GM12878 (cell line): ENCODE results near the gene LRBA. TPM values are rescaled to one million over a fixed set of nuclear protein-coding genes. Genes with fewer than 3 reads are reported as not detected.

Source experiments
- ATAC-seq: fragments of 200-7000 bp; cut with Tn5 transposase; 3 replicates; pipeline ENCODE4 v1.9.1; 2020; ENCODE audit warnings: mild to moderate bottlenecking, moderate library complexity
- BruUV-seq: library from RNA; stranded (reverse); fragments of 400-500 nt; replicated peaks from 2 replicates; lab custom pipeline; 2021; lab: Mats Ljungman, UMichigan
- CTCF ChIA-PET: fragments of 300-600 bp; sonication (Branson Sonifier 250); formaldehyde crosslinking; extraction: SDS; loops from one replicate; lab custom pipeline; 2021; ENCODE audit warnings: inconsistent platforms; lab: Yijun Ruan, JAX
- POLR2A ChIA-PET: fragments of 350-600 bp; formaldehyde crosslinking; extraction: SDS; loops from one replicate; lab custom pipeline; 2021; ENCODE audit warnings: inconsistent platforms; lab: Charles Lee
- RAD21 ChIA-PET: fragments of 300-600 bp; sonication (Branson Sonifier 250); formaldehyde crosslinking; loops from one replicate; lab custom pipeline; 2023; ENCODE audit warnings: antibody characterized with exemption; ENCODE audit not compliant: unreplicated experiment; lab: Charles Lee
- SMC1A ChIA-PET: fragments of 300-600 bp; sonication (Branson Sonifier 250); formaldehyde crosslinking; loops from one replicate; lab custom pipeline; 2023; ENCODE audit not compliant: unreplicated experiment, uncharacterized antibody; lab: Charles Lee
- DNase-seq: peaks from one replicate; pipeline ENCODE4 v3.0.0-alpha.2; 2011; ENCODE audit warnings: low read depth, low spot score
- FAIRE-seq: peaks from 3 replicates; lab custom pipeline; 2011; peaks lifted over from hg19 to GRCh38; lab: Jason Lieb, UNC
- H2AFZ ChIP-seq: 2 replicates; pipeline ENCODE4 v1.6.0; 2011; ENCODE audit warnings: low read depth, low read length, control low read depth; ENCODE audit not compliant: control insufficient read depth
- H3K27ac ChIP-seq: 2 replicates; pipeline ENCODE4 v1.5.1; 2011; ENCODE audit warnings: control low read depth; ENCODE audit not compliant: control insufficient read depth, insufficient read depth
- H3K27me3 ChIP-seq, 2 experiments: replicated peaks in 1 of 2; 2 replicates each; pipeline versions ENCODE4 v1.6.0 to v1.6.1; 2011; ENCODE audit warnings: low read length in 1 of 2; ENCODE audit not compliant: control insufficient read depth in 2 of 2, insufficient read depth in 2 of 2
- H3K36me3 ChIP-seq, 2 experiments: 2 replicates each; pipeline ENCODE4 v1.5.1; 2011; ENCODE audit warnings: low read length in 1 of 2; ENCODE audit not compliant: control insufficient read depth in 2 of 2, insufficient read depth in 2 of 2
- H3K4me1 ChIP-seq: 2 replicates; pipeline ENCODE4 v1.6.1; 2011; ENCODE audit warnings: mild to moderate bottlenecking, low read length, moderate library complexity, mixed read lengths; ENCODE audit not compliant: control insufficient read depth, insufficient read depth
- H3K4me2 ChIP-seq: 2 replicates; pipeline ENCODE4 v1.6.0; 2011; ENCODE audit warnings: control low read depth; ENCODE audit not compliant: control insufficient read depth, insufficient read depth
- H3K4me3 ChIP-seq: fragments of 200-600 bp; sonication (generic); 2 replicates; pipeline ENCODE4 v1.5.1; 2016
- H3K79me2 ChIP-seq: 2 replicates; pipeline ENCODE4 v1.6.0; 2011; ENCODE audit warnings: low read length; ENCODE audit not compliant: control insufficient read depth, insufficient read depth
- H3K9ac ChIP-seq: 2 replicates; pipeline ENCODE4 v1.8.0; 2011; ENCODE audit warnings: low read length, control low read depth, mixed read lengths; ENCODE audit not compliant: control insufficient read depth, insufficient read depth
- H3K9me3 ChIP-seq: replicated peaks from 3 replicates; pipeline ENCODE4 v1.5.1; 2011; ENCODE audit warnings: mild to moderate bottlenecking, low read length; ENCODE audit not compliant: control insufficient read depth, insufficient read depth
- H4K20me1 ChIP-seq: 2 replicates; pipeline ENCODE4 v1.6.0; 2011; ENCODE audit not compliant: control insufficient read depth, insufficient read depth
- CBFB ChIP-seq: IDR thresholded peaks from 2 replicates; pipeline ENCODE4 v1.6.1; 2016; ENCODE audit warnings: antibody characterized with exemption, low read depth
- E4F1 ChIP-seq: fragments of 450-650 bp; IDR thresholded peaks from 2 replicates; pipeline ENCODE4 v1.6.1; 2018; ENCODE audit warnings: borderline replicate concordance, mild to moderate bottlenecking; ENCODE audit not compliant: partially characterized antibody
- ESRRA ChIP-seq: IDR thresholded peaks from 2 replicates; pipeline ENCODE4 v1.6.1; 2012; ENCODE audit warnings: mild to moderate bottlenecking, low read length, improper control_type of control experiment
- ETV6 ChIP-seq, 2 experiments: fragments of 450-650 bp in 1 of 2; IDR thresholded peaks in 1 of 2; conservative IDR thresholded peaks in 1 of 2; 2 replicates each; pipeline ENCODE4 v1.6.1; 2014; ENCODE audit warnings: antibody characterized with exemption in 1 of 2, borderline replicate concordance in 1 of 2, low read depth in 1 of 2, mild to moderate bottlenecking in 1 of 2, moderate library complexity in 1 of 2
- JUNB ChIP-seq: IDR thresholded peaks from 2 replicates; pipeline ENCODE4 v1.6.1; 2016; ENCODE audit warnings: antibody characterized with exemption, mild to moderate bottlenecking
- JUND ChIP-seq: IDR thresholded peaks from 2 replicates; pipeline ENCODE4 v1.6.1; 2012; ENCODE audit warnings: low read depth, mild to moderate bottlenecking, low read length, improper control_type of control experiment, moderate library complexity
- LARP7 ChIP-seq: fragments of 450-650 bp; IDR thresholded peaks from 2 replicates; pipeline ENCODE4 v1.6.1; 2017; ENCODE audit warnings: mild to moderate bottlenecking
- MYC ChIP-seq: IDR thresholded peaks from 2 replicates; pipeline ENCODE4 v1.6.1; 2011; ENCODE audit warnings: mild to moderate bottlenecking, low read length, moderate library complexity, inconsistent platforms; ENCODE audit not compliant: insufficient read depth, insufficient replicate concordance, insufficient read length, severe bottlenecking
- NFYA ChIP-seq: IDR thresholded peaks from 2 replicates; pipeline ENCODE4 v1.6.1; 2011; ENCODE audit warnings: low read depth, mild to moderate bottlenecking, low read length, improper control_type of control experiment, borderline replicate concordance
- PAX5 ChIP-seq: IDR thresholded peaks from 2 replicates; pipeline ENCODE4 v1.6.1; 2011; ENCODE audit warnings: low read depth, low read length, borderline replicate concordance
- PAX8 ChIP-seq: fragments of 450-650 bp; IDR thresholded peaks from 2 replicates; pipeline ENCODE4 v1.6.1; 2017; ENCODE audit warnings: mild to moderate bottlenecking, moderate library complexity
- POLR2AphosphoS5 ChIP-seq: IDR thresholded peaks from 2 replicates; pipeline ENCODE4 v1.6.1; 2011; ENCODE audit warnings: mild to moderate bottlenecking, low read length, inconsistent platforms
- RFX5 ChIP-seq: IDR thresholded peaks from 2 replicates; pipeline ENCODE4 v1.6.1; 2011; ENCODE audit warnings: low read depth, low read length, improper control_type of control experiment
- TCF12 ChIP-seq: IDR thresholded peaks from 2 replicates; pipeline ENCODE4 v1.6.1; 2011; ENCODE audit warnings: low read depth, mild to moderate bottlenecking, low read length
- ZNF207 ChIP-seq: fragments of 450-650 bp; IDR thresholded peaks from 2 replicates; pipeline ENCODE4 v1.6.1; 2014; ENCODE audit warnings: antibody characterized with exemption, mild to moderate bottlenecking, borderline replicate concordance
- ZNF217 ChIP-seq: fragments of 450-650 bp; IDR thresholded peaks from 2 replicates; pipeline ENCODE4 v1.6.1; 2017; ENCODE audit warnings: antibody characterized with exemption, mild to moderate bottlenecking
- WGBS: methylation state at CpG from one replicate; pipeline ENCODE4 v1.1.6; 2016; ENCODE audit warnings: low lambda C conversion rate; ENCODE audit not compliant: insufficient replicate concordance, insufficient coverage; ENCODE audit errors: missing lambda C conversion rate; 5-methylcytosine and 5-hydroxymethylcytosine counted together
- in situ Hi-C: fragments of 300-500 bp; cut with MboI; formaldehyde crosslinking; loops from 9 replicates; pipeline ENCODE4 v1.14.3; 2018; ENCODE audit warnings: mixed read lengths
- intact Hi-C: fragments of 100-400 bp; cut with micrococcal nuclease; formaldehyde crosslinking; loops from one replicate; pipeline ENCODE4 v1.14.2; 2022; ENCODE audit not compliant: unreplicated experiment
- polyA plus RNA-seq, 11 experiments: library from polyadenylated mRNA; depleted of rRNA in 4 of 11; unstranded in 6 of 11; stranded (reverse) in 5 of 11; fragments of >200 nt; fragmentation: Nextera tagmentation in 4 of 11; fragmentation: Illumina TruSeq in 1 of 11; extraction: Ambion mirVana in 4 of 11; extraction: Trizol in 1 of 11; gene quantifications; 1 replicate in 1 of 11; 2 replicates in 10 of 11; pipeline versions ENCODE4 v1.2.1 to v1.2.3, GENCODE V29; 2011 to 2016; ENCODE audit warnings: inconsistent platforms in 2 of 11, missing spikeins in 2 of 11, low read depth in 1 of 11
- total RNA-seq, 4 experiments: library from RNA; depleted of rRNA in 3 of 4; stranded (reverse); fragments of >200 nt in 3 of 4; fragmentation: Illumina TruSeq in 1 of 4; extraction: Trizol in 1 of 4; gene quantifications; 2 replicates each; pipeline versions ENCODE4 v1.2.1 to v1.2.3, GENCODE V29; 2013 to 2021
- TF ChIP-seq, protein P1 (sequence below): IDR thresholded peaks from 2 replicates; pipeline ENCODE4 v1.6.1; 2012; ENCODE audit warnings: low read depth, low read length, improper control_type of control experiment
- TF ChIP-seq, protein P2 (sequence below): fragments of 450-650 bp; formaldehyde crosslinking; IDR thresholded peaks from 2 replicates; pipeline ENCODE4 v1.4.0; 2022; ENCODE audit warnings: mild to moderate bottlenecking, moderate library complexity

Gene LRBA
- total and polyA plus RNA-seq, 10 of the 15 experiments (the other 5 are each of a cell fraction or from before 2014, with no cell fraction given): 20.3 to 93.4 (median 55.0) TPM

DNA sequence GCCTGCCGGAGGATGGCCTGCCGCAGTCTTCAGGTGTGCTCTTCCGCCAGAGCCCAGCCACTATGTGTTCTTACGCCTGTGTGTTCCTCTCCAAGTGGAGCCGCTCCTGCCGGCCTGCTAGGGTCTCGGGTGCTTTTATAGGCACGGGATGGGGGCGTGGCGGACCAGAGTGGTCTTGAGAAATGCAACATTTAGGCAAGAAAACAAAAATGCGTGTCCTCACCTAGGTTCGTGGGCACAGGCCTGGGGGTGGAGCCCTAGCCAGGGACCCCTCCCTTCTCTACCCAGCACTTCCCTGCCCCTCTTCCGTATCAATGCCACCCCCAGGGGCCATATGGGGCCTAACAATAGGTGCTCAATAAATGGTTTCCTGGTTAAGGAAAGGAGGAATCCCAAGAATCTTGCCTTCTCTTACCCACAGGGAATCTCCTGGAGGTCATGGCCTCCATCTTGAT, 34.4 kb upstream of the LRBA start:
- intact Hi-C loops: no loop called here
- Histone ChIP-seq H3K36me3 (no peaks in the 10 kb centered on the region), H3K27me3 (no peaks in the 10 kb centered on the region), H3K9me3 (no peaks in the 10 kb centered on the region), H2AFZ (no peak overlapping the region), H3K4me1 (peaks cover 14% of the 10 kb centered on the region), H3K4me2 (no peak overlapping the region), H3K9ac (no peak overlapping the region)
- FAIRE-seq: no peak
- WGBS: 84% methylated on average over 13 of the region's 13 CpGs
- CTCF ChIA-PET: interaction anchor here (0.7 kb wide), 1 partner anchor 1546 kb away, joined by 3 read pairs; no protein-coding TSS in a partner anchor
- in situ Hi-C loops: no loop called here
- TF ChIP-seq CBFB: no peak
- no peak for TF ChIP-seq ZNF217
- TF ChIP-seq ESRRA: no peak
- no peak for TF ChIP-seq JUND
- TF ChIP-seq PAX5: no peak
- TF ChIP-seq, protein P1, sequence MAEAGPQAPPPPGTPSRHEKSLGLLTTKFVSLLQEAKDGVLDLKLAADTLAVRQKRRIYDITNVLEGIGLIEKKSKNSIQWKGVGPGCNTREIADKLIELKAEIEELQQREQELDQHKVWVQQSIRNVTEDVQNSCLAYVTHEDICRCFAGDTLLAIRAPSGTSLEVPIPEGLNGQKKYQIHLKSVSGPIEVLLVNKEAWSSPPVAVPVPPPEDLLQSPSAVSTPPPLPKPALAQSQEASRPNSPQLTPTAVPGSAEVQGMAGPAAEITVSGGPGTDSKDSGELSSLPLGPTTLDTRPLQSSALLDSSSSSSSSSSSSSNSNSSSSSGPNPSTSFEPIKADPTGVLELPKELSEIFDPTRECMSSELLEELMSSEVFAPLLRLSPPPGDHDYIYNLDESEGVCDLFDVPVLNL: no peak
- TF ChIP-seq POLR2AphosphoS5: no peak
- no peak for TF ChIP-seq TCF12
- no peak for TF ChIP-seq JUNB
- TF ChIP-seq, protein P2, sequence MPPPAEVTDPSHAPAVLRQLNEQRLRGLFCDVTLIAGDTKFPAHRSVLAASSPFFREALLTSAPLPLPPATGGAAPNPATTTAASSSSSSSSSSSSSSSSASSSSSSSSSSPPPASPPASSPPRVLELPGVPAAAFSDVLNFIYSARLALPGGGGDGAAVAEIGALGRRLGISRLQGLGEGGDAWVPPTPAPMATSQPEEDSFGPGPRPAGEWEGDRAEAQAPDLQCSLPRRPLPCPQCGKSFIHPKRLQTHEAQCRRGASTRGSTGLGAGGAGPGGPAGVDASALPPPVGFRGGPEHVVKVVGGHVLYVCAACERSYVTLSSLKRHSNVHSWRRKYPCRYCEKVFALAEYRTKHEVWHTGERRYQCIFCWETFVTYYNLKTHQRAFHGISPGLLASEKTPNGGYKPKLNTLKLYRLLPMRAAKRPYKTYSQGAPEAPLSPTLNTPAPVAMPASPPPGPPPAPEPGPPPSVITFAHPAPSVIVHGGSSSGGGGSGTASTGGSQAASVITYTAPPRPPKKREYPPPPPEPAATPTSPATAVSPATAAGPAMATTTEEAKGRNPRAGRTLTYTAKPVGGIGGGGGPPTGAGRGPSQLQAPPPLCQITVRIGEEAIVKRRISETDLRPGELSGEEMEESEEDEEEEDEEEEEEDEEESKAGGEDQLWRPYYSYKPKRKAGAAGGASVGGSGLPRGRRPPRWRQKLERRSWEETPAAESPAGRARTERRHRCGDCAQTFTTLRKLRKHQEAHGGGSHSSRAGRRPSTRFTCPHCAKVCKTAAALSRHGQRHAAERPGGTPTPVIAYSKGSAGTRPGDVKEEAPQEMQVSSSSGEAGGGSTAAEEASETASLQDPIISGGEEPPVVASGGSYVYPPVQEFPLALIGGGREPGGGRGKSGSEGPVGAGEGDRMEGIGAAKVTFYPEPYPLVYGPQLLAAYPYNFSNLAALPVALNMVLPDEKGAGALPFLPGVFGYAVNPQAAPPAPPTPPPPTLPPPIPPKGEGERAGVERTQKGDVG (CRISPR knock-in tag): no peak
- no peak for TF ChIP-seq ZNF207
- TF ChIP-seq ETV6 (conservative IDR thresholded peaks at IDR 0.05 in 1 of 2, IDR thresholded peaks at IDR 0.05 in 1 of 2; ENCODE audit: borderline replicate concordance in 1 of 2, low read depth in 1 of 2): no peak
- TF ChIP-seq MYC: no peak
- TF ChIP-seq NFYA: no peak
- TF ChIP-seq RFX5: no peak
- no peak for TF ChIP-seq PAX8
- TF ChIP-seq LARP7: no peak
- no peak for TF ChIP-seq E4F1
- TF ChIP-seq, all 136 proteins: peak for 0
- Histone ChIP-seq H4K20me1 (no peaks in the 10 kb centered on the region), H3K79me2 (no peaks in the 10 kb centered on the region), H3K4me3 (no peak overlapping the region), H3K27ac (no peak overlapping the region)
- ChIA-PET POLR2A (interaction anchor here (0.7 to 1.3 kb wide), 2 partner anchors 18 to 37 kb away, joined by 5 read pairs; no protein-coding TSS in a partner anchor), SMC1A (interaction anchor here (1.6 kb wide), 1 partner anchor 21 kb away, joined by 3 read pairs; no protein-coding TSS in a partner anchor), RAD21 (interaction anchor here (1.5 to 1.7 kb wide), 3 partner anchors 18 to 51 kb away, joined by 3 to 4 read pairs (median 3); no protein-coding TSS in a partner anchor)
- BruUV-seq: no TSS peak
- no peak for DNase-seq
- ATAC-seq: no peak
